Measurements from ENCODE around the gene SKAP1. TPM values are rescaled to one million over a fixed set of nuclear protein-coding genes. Genes with fewer than 3 reads are reported as not detected.

The SKAP1 gene
- total and polyA plus RNA-seq, 2 of the 13 experiments (the other 11 are each of a cell fraction or from before 2014, with no cell fraction given), result 0.21 TPM; not detected in 1

GRCh38 chr17:48445248-48445620, 15.2 kb upstream of the SKAP1 start:
- no peak for DNase-seq (ENCODE audit: low spot score)
- FAIRE-seq, result no peak
- H3K9ac ChIP-seq (ENCODE audit: insufficient read depth, low read depth, low read length), result no peak overlapping the region
- H3K36me3 ChIP-seq (replicated peaks in 1 of 2; ENCODE audit: control insufficient read depth in 1 of 2, insufficient read depth in 2 of 2, low read length in 2 of 2), result no peaks in the 10 kb centered on the region
- no peaks in the 10 kb centered on the region for H4K20me1 ChIP-seq (ENCODE audit: insufficient read depth, low read length)
- ATAC-seq, result no peak
- intact Hi-C loops (cut with micrococcal nuclease; ENCODE audit: unreplicated experiment), result no loop called here
- WGBS (ENCODE audit: low lambda C conversion rate), result 31% methylated on average over 7 of the region's 7 CpGs
- no peaks in the 10 kb centered on the region for H3K79me2 ChIP-seq (ENCODE audit: insufficient read depth, low read length)
- no peaks in the 10 kb centered on the region for H3K4me1 ChIP-seq (ENCODE audit: insufficient read depth, low read length)
- no peak overlapping the region for H3K4me2 ChIP-seq (ENCODE audit: low read depth, low read length)
- ChIA-PET POLR2A (no interaction called here), CTCF (ENCODE audit: low intra/inter-chr PET ratio, low total read pairs) (no interaction called here)
- in situ Hi-C loops (cut with HindIII; ENCODE audit: extremely low pct_ligation_motif_present, low pct_unique_long_range_greater_than_20kb), result no loop called here
- TF ChIP-seq ZNF777 (CRISPR knock-in tag; IDR thresholded peaks at IDR 0.05) (no peak), SMAD1 (CRISPR knock-in tag; IDR thresholded peaks at IDR 0.05; ENCODE audit: borderline replicate concordance, low read depth) (no peak), ZNF674 (CRISPR knock-in tag; IDR thresholded peaks at IDR 0.05; ENCODE audit: low read depth) (no peak), CHD2 (IDR thresholded peaks at IDR 0.05; ENCODE audit: low read depth, low read length) (no peak), CREM (IDR thresholded peaks at IDR 0.05) (no peak), CREM (CRISPR knock-in tag; IDR thresholded peaks at IDR 0.05) (no peak), DR1 (CRISPR knock-in tag; IDR thresholded peaks at IDR 0.05) (no peak), ZSCAN29 (CRISPR knock-in tag; conservative IDR thresholded peaks at IDR 0.05) (no peak), HNF4A (CRISPR knock-in tag; IDR thresholded peaks at IDR 0.05) (no peak), STAT6 (CRISPR knock-in tag; IDR thresholded peaks at IDR 0.05; ENCODE audit: borderline replicate concordance) (no peak), ZNF253 (CRISPR knock-in tag; IDR thresholded peaks at IDR 0.05; ENCODE audit: borderline replicate concordance) (no peak), ZNF782 (CRISPR knock-in tag; IDR thresholded peaks at IDR 0.05; ENCODE audit: borderline replicate concordance) (no peak), SNAI1 (CRISPR knock-in tag; IDR thresholded peaks at IDR 0.05; ENCODE audit: borderline replicate concordance) (no peak), ASH2L (IDR thresholded peaks at IDR 0.05; ENCODE audit: insufficient read length, low read depth, low read length) (no peak), ZNF790 (CRISPR knock-in tag; IDR thresholded peaks at IDR 0.05; ENCODE audit: borderline replicate concordance) (no peak)
- TF ChIP-seq, protein P1, sequence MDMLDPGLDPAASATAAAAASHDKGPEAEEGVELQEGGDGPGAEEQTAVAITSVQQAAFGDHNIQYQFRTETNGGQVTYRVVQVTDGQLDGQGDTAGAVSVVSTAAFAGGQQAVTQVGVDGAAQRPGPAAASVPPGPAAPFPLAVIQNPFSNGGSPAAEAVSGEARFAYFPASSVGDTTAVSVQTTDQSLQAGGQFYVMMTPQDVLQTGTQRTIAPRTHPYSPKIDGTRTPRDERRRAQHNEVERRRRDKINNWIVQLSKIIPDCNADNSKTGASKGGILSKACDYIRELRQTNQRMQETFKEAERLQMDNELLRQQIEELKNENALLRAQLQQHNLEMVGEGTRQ (IDR thresholded peaks at IDR 0.05; ENCODE audit: low read depth, low read length), result no peak
- TF ChIP-seq, protein P1 (CRISPR knock-in tag; IDR thresholded peaks at IDR 0.05; ENCODE audit: borderline replicate concordance), result no peak
- H3K27ac ChIP-seq (ENCODE audit: extremely low read length, insufficient read depth, low read length), result no peak overlapping the region
- no TSS peak for BruUV-seq (replicated peaks)
- no peak overlapping the region for H3K4me3 ChIP-seq (replicated peaks in 1 of 3; ENCODE audit: insufficient read depth in 1 of 3, low read depth in 2 of 3, low read length in 3 of 3)
- H3K27me3 ChIP-seq (ENCODE audit: control insufficient read depth in 1 of 2, insufficient read depth in 2 of 2, low read length in 2 of 2), result peaks cover 0 to 26% of the 10 kb centered on the region in 2 experiments; a peak in 4 of 5 replicates
- no peaks in the 10 kb centered on the region for H3K9me3 ChIP-seq (ENCODE audit: low read length)
- no peak overlapping the region for H2AFZ ChIP-seq (ENCODE audit: low read length)

All from HepG2 (cell line).